HFFc6 (cell line): ENCODE results near the gene RNU6-9. TPM values are rescaled to one million over a fixed set of nuclear protein-coding genes. Genes with fewer than 3 reads are reported as not detected.

Experiments used
- DNase-seq: peaks from one replicate; pipeline ENCODE4 v3.0.0-alpha.2; 2018
- H3K27ac Mint-ChIP-seq: 2 replicates; pipeline ENCODE4 v1.8.0; 2020; ENCODE audit warnings: mild to moderate bottlenecking, mixed read lengths
- H3K27me3 Mint-ChIP-seq: 2 replicates; pipeline ENCODE4 v1.8.0; 2021; ENCODE audit warnings: mild to moderate bottlenecking, moderate library complexity, mixed read lengths; ENCODE audit not compliant: insufficient read depth
- H3K36me3 Mint-ChIP-seq: 2 replicates; pipeline ENCODE4 v1.8.0; 2021; ENCODE audit warnings: low read depth, mixed read lengths
- H3K4me1 Mint-ChIP-seq: 2 replicates; pipeline ENCODE4 v1.8.0; 2020; ENCODE audit warnings: low read depth, mixed read lengths
- H3K4me3 Mint-ChIP-seq: 2 replicates; pipeline ENCODE4 v1.8.0; 2020; ENCODE audit warnings: mild to moderate bottlenecking, moderate library complexity, mixed read lengths
- H3K9me3 Mint-ChIP-seq: 2 replicates; pipeline ENCODE4 v1.8.0; 2020; ENCODE audit warnings: mild to moderate bottlenecking, mixed read lengths
- total RNA-seq, 6 experiments: library from RNA; stranded (reverse); fragmentation: NEBNext Ultra II Directional; extraction: Animal tissue kit (Norgen Biotek cat#: 25700); gene quantifications; 2 replicates in 1 of 6; 3 replicates in 5 of 6; pipeline ENCODE4 v1.2.3, GENCODE V29; 2021
- TF ChIP-seq, protein P1 (sequence below): fragments of 200-600 bp; sonication (generic); IDR thresholded peaks from 2 replicates; pipeline ENCODE4 v1.5.0; 2021; ENCODE audit warnings: antibody characterized with exemption, mild to moderate bottlenecking

RNU6-9 gene
- total RNA-seq, 6 experiments from 2014 or later = not detected

DNA sequence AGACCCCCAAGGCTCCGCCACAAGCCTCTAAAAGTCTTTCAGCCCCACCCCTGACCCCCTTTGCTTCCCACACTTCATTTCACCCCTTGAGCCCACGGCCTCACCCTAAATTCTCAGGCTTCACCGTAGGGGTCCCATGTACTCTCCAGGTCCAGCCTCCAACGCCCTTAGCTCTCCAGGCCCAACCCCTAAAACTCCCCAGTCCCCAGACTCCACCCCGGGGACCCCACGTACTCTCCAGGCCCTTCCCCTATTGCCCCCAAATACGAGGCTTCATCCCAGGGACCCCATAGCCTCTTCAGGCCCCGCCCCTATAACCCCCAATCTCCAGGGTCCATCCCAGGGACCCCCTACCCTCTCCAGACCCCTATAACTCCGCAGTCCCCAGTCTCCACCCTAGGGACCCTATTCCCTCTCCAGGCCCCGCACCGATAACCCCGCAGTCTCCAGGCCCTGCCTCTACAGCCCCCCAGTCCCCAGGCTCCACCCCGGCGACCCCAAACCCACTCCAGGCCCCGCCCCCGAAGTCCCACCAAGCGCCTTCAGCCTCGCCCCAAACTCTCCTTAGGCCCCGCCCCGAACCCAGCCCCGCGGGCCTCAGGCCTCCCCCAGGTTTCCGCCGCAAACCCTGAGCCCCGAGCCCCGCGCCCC is 916 bp upstream of the RNU6-9 start:
- DNase-seq = no peak
- TF ChIP-seq, protein P1, sequence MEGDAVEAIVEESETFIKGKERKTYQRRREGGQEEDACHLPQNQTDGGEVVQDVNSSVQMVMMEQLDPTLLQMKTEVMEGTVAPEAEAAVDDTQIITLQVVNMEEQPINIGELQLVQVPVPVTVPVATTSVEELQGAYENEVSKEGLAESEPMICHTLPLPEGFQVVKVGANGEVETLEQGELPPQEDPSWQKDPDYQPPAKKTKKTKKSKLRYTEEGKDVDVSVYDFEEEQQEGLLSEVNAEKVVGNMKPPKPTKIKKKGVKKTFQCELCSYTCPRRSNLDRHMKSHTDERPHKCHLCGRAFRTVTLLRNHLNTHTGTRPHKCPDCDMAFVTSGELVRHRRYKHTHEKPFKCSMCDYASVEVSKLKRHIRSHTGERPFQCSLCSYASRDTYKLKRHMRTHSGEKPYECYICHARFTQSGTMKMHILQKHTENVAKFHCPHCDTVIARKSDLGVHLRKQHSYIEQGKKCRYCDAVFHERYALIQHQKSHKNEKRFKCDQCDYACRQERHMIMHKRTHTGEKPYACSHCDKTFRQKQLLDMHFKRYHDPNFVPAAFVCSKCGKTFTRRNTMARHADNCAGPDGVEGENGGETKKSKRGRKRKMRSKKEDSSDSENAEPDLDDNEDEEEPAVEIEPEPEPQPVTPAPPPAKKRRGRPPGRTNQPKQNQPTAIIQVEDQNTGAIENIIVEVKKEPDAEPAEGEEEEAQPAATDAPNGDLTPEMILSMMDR = no peak
- H3K27ac Mint-ChIP-seq = peak overlapping the region; percentile 83
- no peaks in the 10 kb centered on the region; the same call in 1 of the 2 replicates for H3K36me3 Mint-ChIP-seq
- peaks cover 7% of the 10 kb centered on the region for H3K27me3 Mint-ChIP-seq
- no peaks in the 10 kb centered on the region for H3K4me1 Mint-ChIP-seq
- peak overlapping the region; percentile 92 for H3K4me3 Mint-ChIP-seq
- no peaks in the 10 kb centered on the region for H3K9me3 Mint-ChIP-seq

DNA sequence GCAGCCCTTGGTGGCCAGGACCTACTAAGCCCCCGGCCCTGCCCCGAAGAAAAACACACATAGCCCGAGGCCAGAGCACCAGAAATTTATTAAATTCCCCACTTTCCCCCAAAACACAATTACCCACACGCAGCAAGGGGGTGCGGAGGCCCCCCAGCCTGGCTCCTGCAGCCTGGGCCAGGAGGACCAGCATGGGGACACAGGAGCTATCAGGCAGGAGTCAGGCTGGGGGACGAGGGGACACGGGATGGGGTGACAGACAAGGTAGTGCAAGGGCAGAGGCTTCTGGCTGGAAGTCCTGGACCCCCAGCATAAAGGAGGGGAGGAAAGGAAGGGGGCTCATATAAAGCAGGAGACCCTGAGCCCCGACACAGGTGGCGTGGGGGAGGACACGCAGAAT is 3.1 kb downstream of the RNU6-9 start:
- Mint-ChIP-seq H3K4me1 (no peaks in the 10 kb centered on the region), H3K9me3 (no peaks in the 10 kb centered on the region), H3K36me3 (no peaks in the 10 kb centered on the region), H3K4me3 (no peak overlapping the region), H3K27me3 (peaks cover 7% of the 10 kb centered on the region), H3K27ac (no peak overlapping the region)
- DNase-seq = no peak
- TF ChIP-seq, protein P1 = no peak

DNA sequence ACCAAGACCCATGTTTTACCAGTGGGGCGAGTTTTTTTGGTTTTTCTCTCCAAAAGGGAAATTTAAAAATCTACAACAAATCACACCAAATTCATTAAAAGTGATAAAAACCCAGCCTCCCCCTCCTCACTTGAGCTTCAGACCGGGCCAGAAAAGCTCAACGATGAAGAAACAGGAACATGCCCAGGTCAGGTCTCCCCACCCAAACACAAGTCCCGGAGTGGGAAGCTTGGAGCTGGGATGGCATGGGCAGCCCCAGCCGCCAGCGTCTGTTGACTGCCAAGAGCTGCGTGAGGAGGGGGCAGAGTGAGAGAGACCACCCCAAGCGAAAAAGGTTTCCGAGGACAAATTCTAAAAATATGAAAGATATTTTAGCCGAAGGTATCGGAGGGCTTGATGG is 3.7 kb downstream of the RNU6-9 start:
- Mint-ChIP-seq H3K27me3 (peaks cover 7% of the 10 kb centered on the region), H3K27ac (no peak overlapping the region), H3K36me3 (no peaks in the 10 kb centered on the region)

DNA sequence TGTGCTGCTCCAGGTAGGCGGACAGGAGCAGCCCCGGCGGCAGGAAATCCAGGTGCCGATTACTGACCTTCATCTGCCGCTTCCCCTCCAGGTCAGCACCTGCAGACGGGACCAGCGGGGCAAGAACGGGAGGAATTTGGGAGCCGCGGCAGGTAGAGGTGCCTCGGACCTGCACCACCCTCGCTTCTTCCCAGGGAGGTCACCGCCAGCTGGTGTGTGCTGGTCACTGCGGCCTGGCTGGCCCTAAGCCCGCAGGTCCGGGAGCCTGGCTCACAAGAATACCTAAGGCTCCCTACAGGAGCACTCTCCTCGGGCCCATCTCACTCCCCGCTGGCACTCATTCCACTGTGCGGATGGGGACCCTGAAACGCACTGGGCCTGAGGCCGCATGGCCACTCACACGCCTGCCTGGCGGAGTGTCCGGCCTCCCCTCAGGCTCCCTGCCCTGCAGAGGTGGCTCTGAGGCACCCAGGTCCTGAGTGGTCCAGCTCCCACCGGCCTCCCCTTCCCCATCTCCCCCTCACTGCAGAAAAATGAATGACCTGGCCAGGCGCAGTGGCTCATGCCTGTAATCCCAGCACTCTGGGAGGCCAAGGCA is 4.3 kb downstream of the RNU6-9 start:
- TF ChIP-seq, protein P1 = peak; percentile 49
- H3K36me3 Mint-ChIP-seq = no peaks in the 10 kb centered on the region
- no peaks in the 10 kb centered on the region for H3K9me3 Mint-ChIP-seq
- peaks cover 7% of the 10 kb centered on the region for H3K27me3 Mint-ChIP-seq
- DNase-seq = no peak
- no peak overlapping the region for H3K27ac Mint-ChIP-seq
- H3K4me1 Mint-ChIP-seq = no peaks in the 10 kb centered on the region
- no peak overlapping the region for H3K4me3 Mint-ChIP-seq

More for the DNA sequence above, 3.7 kb downstream of the RNU6-9 start:
- Mint-ChIP-seq H3K4me3 (no peak overlapping the region), H3K9me3 (no peaks in the 10 kb centered on the region), H3K4me1 (no peaks in the 10 kb centered on the region)
- TF ChIP-seq, protein P1 = no peak
- no peak for DNase-seq

DNA sequence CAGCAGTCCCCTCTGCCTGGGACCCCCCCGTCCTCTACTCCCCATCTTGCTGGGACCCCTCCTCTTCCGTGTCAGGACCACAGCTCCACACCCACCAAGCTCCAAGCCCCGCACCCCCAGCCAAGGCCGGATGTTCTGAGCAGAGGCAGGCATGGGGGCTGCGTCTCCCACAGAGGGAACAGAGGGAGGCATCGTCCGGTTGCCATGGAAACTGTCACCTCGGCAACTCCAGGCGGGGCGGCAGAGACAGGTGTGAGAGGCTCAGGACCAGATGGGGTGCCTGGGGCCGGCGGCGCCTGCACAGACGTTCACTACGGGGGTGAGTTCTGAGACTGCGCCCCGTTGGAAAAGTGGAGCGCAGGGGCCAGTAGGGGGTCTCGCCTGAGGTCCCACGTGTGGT is 5.4 kb downstream of the RNU6-9 start:
- TF ChIP-seq, protein P1 = no peak
- Mint-ChIP-seq H3K36me3 (no peaks in the 10 kb centered on the region), H3K9me3 (no peaks in the 10 kb centered on the region), H3K4me3 (no peak overlapping the region), H3K27ac (no peak overlapping the region), H3K4me1 (no peaks in the 10 kb centered on the region), H3K27me3 (peaks cover 2% of the 10 kb centered on the region; the same call in 1 of the 2 replicates)
- no peak for DNase-seq
